Esophagus muscularis mucosa (tissue), 3 donors: ENCODE data around the gene PLSCR4.

Experiments used
- CTCF ChIP-seq, 3 experiments: fragments of 200-600 bp in 2 of 3; fragments of 450-650 bp in 1 of 3; sonication (generic) in 2 of 3; IDR thresholded peaks; one replicate each; pipeline ENCODE4 v1.5.1; 2017 to 2019; ENCODE audit warnings: antibody characterized with exemption in 3 of 3, mild to moderate bottlenecking in 2 of 3, moderate library complexity in 1 of 3
- POLR2A ChIP-seq: fragments of 450-650 bp; IDR thresholded peaks from one replicate; pipeline ENCODE4 v1.6.1; 2017; ENCODE audit warnings: antibody characterized with exemption, moderate library complexity, mild to moderate bottlenecking, low read depth
- POLR2AphosphoS5 ChIP-seq, 2 donors: sonication (generic); formaldehyde crosslinking; IDR thresholded peaks; one replicate each; pipeline ENCODE4 v1.6.1; 2017; ENCODE audit warnings: antibody characterized with exemption in 2 of 2

GRCh38 chr3:146203776-146204175 lies 47.1 kb downstream of the PLSCR4 start:
- TF ChIP-seq POLR2A: no peak
- TF ChIP-seq CTCF (IDR thresholded peaks at IDR 0.05): no peak
- no peak for TF ChIP-seq POLR2AphosphoS5 (IDR thresholded peaks at IDR 0.05)
